Lung (tissue), 12 donors: ENCODE data around the gene PRPF19. TPM values are rescaled to one million over a fixed set of nuclear protein-coding genes. Genes with fewer than 3 reads are reported as not detected.

Experiments
- ATAC-seq: fragments of 200-7000 bp; cut with Tn5 transposase; one replicate; pipeline ENCODE4 v1.9.1; 2020; ENCODE audit warnings: moderate number of reproducible peaks; ENCODE audit not compliant: insufficient read depth, low FRiP score
- DNase-seq, 3 donors: peaks; one replicate each; pipeline ENCODE4 v3.0.0-alpha.2; 2013 to 2017
- H3K27ac ChIP-seq, 2 donors: one replicate each; pipeline ENCODE4 v1.5.1; 2013; ENCODE audit warnings: mild to moderate bottlenecking in 2 of 2, moderate library complexity in 2 of 2, control low read depth in 1 of 2, inconsistent platforms in 1 of 2, low read depth in 1 of 2, low read length in 1 of 2
- H3K27me3 ChIP-seq, 3 donors: one replicate each; pipeline ENCODE4 v1.5.1; 2013; ENCODE audit warnings: low read length in 2 of 3; ENCODE audit not compliant: control insufficient read depth in 3 of 3, insufficient read depth in 3 of 3
- H3K36me3 ChIP-seq, 4 donors: one replicate each; pipeline ENCODE4 v1.5.1; 2013; ENCODE audit warnings: low read length in 4 of 4, mild to moderate bottlenecking in 1 of 4, moderate library complexity in 1 of 4; ENCODE audit not compliant: control insufficient read depth in 4 of 4, insufficient read depth in 4 of 4
- H3K4me1 ChIP-seq, 5 donors: one replicate each; pipeline ENCODE4 v1.5.1; 2013; ENCODE audit warnings: low read length in 5 of 5, mild to moderate bottlenecking in 2 of 5, moderate library complexity in 1 of 5; ENCODE audit not compliant: control insufficient read depth in 5 of 5, insufficient read depth in 5 of 5
- H3K4me3 ChIP-seq: one replicate; pipeline ENCODE4 v1.5.1; 2013; ENCODE audit warnings: mild to moderate bottlenecking, control low read depth, moderate library complexity
- H3K9ac ChIP-seq, 2 donors: one replicate each; pipeline ENCODE4 v1.5.1; 2013; ENCODE audit warnings: low read length in 2 of 2, control low read depth in 1 of 2; ENCODE audit not compliant: insufficient read depth in 1 of 2
- H3K9me3 ChIP-seq, 4 donors: one replicate each; pipeline ENCODE4 v1.5.1; 2013; ENCODE audit warnings: low read length in 3 of 4, mild to moderate bottlenecking in 1 of 4, moderate library complexity in 1 of 4; ENCODE audit not compliant: control insufficient read depth in 4 of 4, insufficient read depth in 3 of 4
- CTCF ChIP-seq: IDR thresholded peaks from 2 replicates; pipeline ENCODE4 v1.5.1; 2012; ENCODE audit warnings: mild to moderate bottlenecking; ENCODE audit errors: control extremely low read depth, extremely low read depth
- WGBS, 2 donors: extraction: QIAGEN DNeasy Blood & Tissue Kit; methylation state at CpG; one replicate each; pipeline ENCODE4 v1.1.7; 2013; 5-methylcytosine and 5-hydroxymethylcytosine counted together
- polyA plus RNA-seq, 2 donors: library from polyadenylated mRNA; stranded (reverse); fragments of 200-250 nt; gene quantifications; one replicate each; pipeline ENCODE4 v1.2.1, GENCODE V29; 2013
- total RNA-seq, 2 donors: library from RNA; depleted of rRNA in 1 of 2; stranded (reverse); fragments of >200 nt in 1 of 2; gene quantifications; one replicate each; pipeline ENCODE4 v1.2.1, GENCODE V29; 2014 to 2021
- donor health status: control.
- donor health status: control.
- donor health status: Bipolar disorder and iron deficiency.
- donor health status: healthy.
- donor health status: DM: yes; HTN: yes; CAD: no.

Gene PRPF19
- total and polyA plus RNA-seq, 4 donors: 49.0 to 79.0 (median 65.2) TPM

GRCh38 chr11:60858731-60859464, 47.5 kb downstream of the PRPF19 start:
- no peaks in the 10 kb centered on the region for H3K36me3 ChIP-seq
- peaks cover 0 to 2% (median 0%) of the 10 kb centered on the region in 4 donors for H3K9me3 ChIP-seq
- peaks cover 0 to 22% (median 9%) of the 10 kb centered on the region in 3 donors for H3K27me3 ChIP-seq
- no peak for DNase-seq
- TF ChIP-seq CTCF: no peak
- no peak overlapping the region for H3K9ac ChIP-seq
- no peak overlapping the region for H3K27ac ChIP-seq
- no peaks in the 10 kb centered on the region for H3K4me1 ChIP-seq
- ATAC-seq: no peak
- H3K4me3 ChIP-seq: no peak overlapping the region
- 49 to 71% methylated on average over 4 of the region's 4 CpGs for WGBS, 2 donors

- H3K4me3 ChIP-seq: no peak overlapping the region
- WGBS, 2 donors: 73 to 75% methylated on average over 8 of the region's 8 CpGs
- DNase-seq: no peak
- peaks cover 0 to 29% (median 9%) of the 10 kb centered on the region in 3 donors for H3K27me3 ChIP-seq
- no peaks in the 10 kb centered on the region for H3K4me1 ChIP-seq
- peaks cover 0 to 2% (median 0%) of the 10 kb centered on the region in 4 donors for H3K9me3 ChIP-seq
- no peaks in the 10 kb centered on the region for H3K36me3 ChIP-seq
- no peak for TF ChIP-seq CTCF
- no peak overlapping the region for H3K27ac ChIP-seq
- H3K9ac ChIP-seq: no peak overlapping the region
- ATAC-seq: no peak
These were observed 48.1 kb downstream of the PRPF19 start for GRCh38 chr11:60858236-60858635.

- peaks cover 0 to 31% (median 9%) of the 10 kb centered on the region in 3 donors for H3K27me3 ChIP-seq
- no peak overlapping the region for H3K27ac ChIP-seq
- DNase-seq: no peak
- 79 to 81% methylated on average over 5 of the region's 5 CpGs for WGBS, 2 donors
- no peak for TF ChIP-seq CTCF
- H3K4me3 ChIP-seq: no peak overlapping the region
- H3K36me3 ChIP-seq: no peaks in the 10 kb centered on the region
- H3K4me1 ChIP-seq: no peaks in the 10 kb centered on the region
- peaks cover 0 to 3% (median 0%) of the 10 kb centered on the region in 4 donors for H3K9me3 ChIP-seq
- ATAC-seq: no peak
- H3K9ac ChIP-seq: no peak overlapping the region
These were observed 48.8 kb downstream of the PRPF19 start for GRCh38 chr11:60857378-60858232.
